Measurements from ENCODE around the gene EPB42.
"Not testable (repeated sequence)": the region's sequence is repeated elsewhere in the genome, so short reads cannot be mapped to it uniquely, and the experiment has no call there.

The EPB42 gene

GRCh38 chr15:43235536-43235935, 14.7 kb upstream of the EPB42 start:
- TF ChIP-seq CTCF (IDR thresholded peaks at IDR 0.05; ENCODE audit: low read depth, low read length), result no peak
- no peak overlapping the region for H3K4me3 ChIP-seq (replicated peaks in 1 of 2; ENCODE audit: low read depth in 2 of 2, low read length in 2 of 2)
- no peak for DNase-seq (ENCODE audit: low read depth in 2 of 2)

- H3K4me3 ChIP-seq (replicated peaks in 1 of 2; ENCODE audit: low read depth in 2 of 2, low read length in 2 of 2), result no peak overlapping the region
- peak in 1 of 2 donors; percentile 13 for DNase-seq (ENCODE audit: low read depth in 2 of 2)
- TF ChIP-seq CTCF (IDR thresholded peaks at IDR 0.05; ENCODE audit: low read depth, low read length), result no peak
These were observed 11.6 kb upstream of the EPB42 start for GRCh38 chr15:43232289-43232874.

- no peak for TF ChIP-seq CTCF (IDR thresholded peaks at IDR 0.05; ENCODE audit: low read depth, low read length)
- no peak overlapping the region for H3K4me3 ChIP-seq (replicated peaks in 1 of 2; ENCODE audit: low read depth in 2 of 2, low read length in 2 of 2)
- DNase-seq (ENCODE audit: low read depth in 2 of 2), result peak; percentile 32 to 40
These were observed 9.9 kb upstream of the EPB42 start for GRCh38 chr15:43230640-43231115.

- no peak for DNase-seq (ENCODE audit: low read depth in 2 of 2)
- TF ChIP-seq CTCF (IDR thresholded peaks at IDR 0.05; ENCODE audit: low read depth, low read length), result no peak
- H3K4me3 ChIP-seq (replicated peaks in 1 of 2; ENCODE audit: low read depth in 2 of 2, low read length in 2 of 2), result no peak overlapping the region
These were observed 9.2 kb upstream of the EPB42 start for GRCh38 chr15:43229977-43230376.

- no peak for DNase-seq (ENCODE audit: low read depth in 2 of 2)
- TF ChIP-seq CTCF (IDR thresholded peaks at IDR 0.05; ENCODE audit: low read depth, low read length), result no peak
- H3K4me3 ChIP-seq (replicated peaks in 1 of 2; ENCODE audit: low read depth in 2 of 2, low read length in 2 of 2), result no peak overlapping the region
These were observed 5.9 kb upstream of the EPB42 start for GRCh38 chr15:43226436-43227305.

- not testable (repeated sequence) for H3K4me3 ChIP-seq (replicated peaks in 1 of 2; ENCODE audit: low read depth in 2 of 2, low read length in 2 of 2); DNase-seq (ENCODE audit: low read depth in 2 of 2)
These were observed 5.1 kb upstream of the EPB42 start for GRCh38 chr15:43225950-43226255.

- TF ChIP-seq CTCF (IDR thresholded peaks at IDR 0.05; ENCODE audit: low read depth, low read length), result peak; percentile 85
- peak; percentile 76 to 78 for DNase-seq (ENCODE audit: low read depth in 2 of 2)
- H3K4me3 ChIP-seq (replicated peaks in 1 of 2; ENCODE audit: low read depth in 2 of 2, low read length in 2 of 2), result no peak overlapping the region
These were observed 4.6 kb upstream of the EPB42 start for GRCh38 chr15:43225201-43225949.

Measured in cardiac fibroblast (primary cell).